ENCODE measurements around the gene LRTM1.

DNA sequence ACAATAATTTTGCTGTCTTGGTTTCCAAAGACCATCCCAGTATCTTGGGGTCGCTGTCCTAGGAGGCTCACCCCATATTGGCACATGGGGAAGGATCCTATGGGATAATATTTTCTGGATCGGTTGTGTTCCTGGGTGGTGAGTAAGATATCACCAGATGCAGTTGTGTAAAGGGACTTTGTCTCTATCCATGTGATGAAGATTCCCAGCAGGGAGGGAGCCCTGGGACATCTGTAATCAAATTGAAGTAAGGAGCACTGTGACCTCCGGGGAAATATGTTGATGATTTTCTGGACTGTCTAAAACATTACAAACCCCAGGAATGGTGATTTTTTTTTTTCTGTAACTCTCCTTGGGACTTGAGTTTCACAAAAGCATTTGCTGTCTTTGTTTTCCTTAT, 36.2 kb upstream of the LRTM1 start:
- TF ChIP-seq, protein P1, sequence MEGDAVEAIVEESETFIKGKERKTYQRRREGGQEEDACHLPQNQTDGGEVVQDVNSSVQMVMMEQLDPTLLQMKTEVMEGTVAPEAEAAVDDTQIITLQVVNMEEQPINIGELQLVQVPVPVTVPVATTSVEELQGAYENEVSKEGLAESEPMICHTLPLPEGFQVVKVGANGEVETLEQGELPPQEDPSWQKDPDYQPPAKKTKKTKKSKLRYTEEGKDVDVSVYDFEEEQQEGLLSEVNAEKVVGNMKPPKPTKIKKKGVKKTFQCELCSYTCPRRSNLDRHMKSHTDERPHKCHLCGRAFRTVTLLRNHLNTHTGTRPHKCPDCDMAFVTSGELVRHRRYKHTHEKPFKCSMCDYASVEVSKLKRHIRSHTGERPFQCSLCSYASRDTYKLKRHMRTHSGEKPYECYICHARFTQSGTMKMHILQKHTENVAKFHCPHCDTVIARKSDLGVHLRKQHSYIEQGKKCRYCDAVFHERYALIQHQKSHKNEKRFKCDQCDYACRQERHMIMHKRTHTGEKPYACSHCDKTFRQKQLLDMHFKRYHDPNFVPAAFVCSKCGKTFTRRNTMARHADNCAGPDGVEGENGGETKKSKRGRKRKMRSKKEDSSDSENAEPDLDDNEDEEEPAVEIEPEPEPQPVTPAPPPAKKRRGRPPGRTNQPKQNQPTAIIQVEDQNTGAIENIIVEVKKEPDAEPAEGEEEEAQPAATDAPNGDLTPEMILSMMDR (IDR thresholded peaks at IDR 0.05 in 8 of 11, conservative IDR thresholded peaks at IDR 0.05 in 3 of 11) = no peak
- TF ChIP-seq POLR2A (IDR thresholded peaks at IDR 0.05) (no peak), POLR2AphosphoS5 (IDR thresholded peaks at IDR 0.05) (no peak)

Measured in spleen (tissue), 7 donors.